Omental fat pad (tissue), 4 donors: ENCODE results near the gene NDUFB10. TPM values are rescaled to one million over a fixed set of nuclear protein-coding genes. Genes with fewer than 3 reads are reported as not detected.

Source experiments
- ATAC-seq: fragments of 150-250 bp; one replicate; pipeline ENCODE4 v1.9.1; 2016; ENCODE audit warnings: mild to moderate bottlenecking, moderate library complexity; ENCODE audit not compliant: low FRiP score
- DNase-seq: peaks from one replicate; pipeline ENCODE4 v3.0.0-alpha.2; 2019; ENCODE audit warnings: low spot score
- total RNA-seq, 4 donors: library from RNA; depleted of rRNA; stranded (reverse); fragments of >200 nt; gene quantifications; one replicate each; pipeline ENCODE4 v1.1.0, GENCODE V29; 2016
- TF ChIP-seq, protein P1 (sequence below), 3 donors: fragments of 450-650 bp; IDR thresholded peaks; one replicate each; pipeline ENCODE4 v1.5.1; 2016 to 2017; ENCODE audit warnings: antibody characterized with exemption in 3 of 3, mild to moderate bottlenecking in 3 of 3, moderate library complexity in 2 of 3

NDUFB10 gene
- total RNA-seq, 4 donors from 2014 or later: 144 to 240 (median 183) TPM

DNA sequence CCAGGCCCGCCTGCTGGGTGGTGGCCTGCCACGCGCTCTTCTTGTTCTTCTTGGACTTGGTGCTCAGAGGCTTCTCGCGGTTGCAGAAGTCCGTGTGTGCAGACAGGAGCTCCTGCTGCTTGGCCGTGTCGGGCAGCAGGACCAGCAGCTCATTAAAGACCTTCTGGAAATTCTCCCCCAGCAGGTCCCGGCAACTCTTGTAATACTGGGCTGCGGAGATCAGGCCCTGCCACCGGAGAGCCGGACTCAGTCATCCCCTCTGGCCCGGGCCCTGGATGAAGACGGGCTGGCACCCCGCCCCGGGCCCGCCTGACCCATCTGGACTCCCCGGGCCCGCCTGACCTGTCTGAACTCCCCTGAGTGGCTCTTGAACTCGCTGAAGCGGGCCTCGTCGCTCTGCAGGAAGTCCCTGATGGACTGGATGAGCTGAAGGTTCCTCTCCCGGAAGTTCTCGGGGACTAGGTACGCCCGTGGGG lies 39.1 kb downstream of the NDUFB10 start:
- ATAC-seq (no peak), DNase-seq (no peak)
- TF ChIP-seq, protein P1, sequence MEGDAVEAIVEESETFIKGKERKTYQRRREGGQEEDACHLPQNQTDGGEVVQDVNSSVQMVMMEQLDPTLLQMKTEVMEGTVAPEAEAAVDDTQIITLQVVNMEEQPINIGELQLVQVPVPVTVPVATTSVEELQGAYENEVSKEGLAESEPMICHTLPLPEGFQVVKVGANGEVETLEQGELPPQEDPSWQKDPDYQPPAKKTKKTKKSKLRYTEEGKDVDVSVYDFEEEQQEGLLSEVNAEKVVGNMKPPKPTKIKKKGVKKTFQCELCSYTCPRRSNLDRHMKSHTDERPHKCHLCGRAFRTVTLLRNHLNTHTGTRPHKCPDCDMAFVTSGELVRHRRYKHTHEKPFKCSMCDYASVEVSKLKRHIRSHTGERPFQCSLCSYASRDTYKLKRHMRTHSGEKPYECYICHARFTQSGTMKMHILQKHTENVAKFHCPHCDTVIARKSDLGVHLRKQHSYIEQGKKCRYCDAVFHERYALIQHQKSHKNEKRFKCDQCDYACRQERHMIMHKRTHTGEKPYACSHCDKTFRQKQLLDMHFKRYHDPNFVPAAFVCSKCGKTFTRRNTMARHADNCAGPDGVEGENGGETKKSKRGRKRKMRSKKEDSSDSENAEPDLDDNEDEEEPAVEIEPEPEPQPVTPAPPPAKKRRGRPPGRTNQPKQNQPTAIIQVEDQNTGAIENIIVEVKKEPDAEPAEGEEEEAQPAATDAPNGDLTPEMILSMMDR (IDR thresholded peaks at IDR 0.05): no peak

DNA sequence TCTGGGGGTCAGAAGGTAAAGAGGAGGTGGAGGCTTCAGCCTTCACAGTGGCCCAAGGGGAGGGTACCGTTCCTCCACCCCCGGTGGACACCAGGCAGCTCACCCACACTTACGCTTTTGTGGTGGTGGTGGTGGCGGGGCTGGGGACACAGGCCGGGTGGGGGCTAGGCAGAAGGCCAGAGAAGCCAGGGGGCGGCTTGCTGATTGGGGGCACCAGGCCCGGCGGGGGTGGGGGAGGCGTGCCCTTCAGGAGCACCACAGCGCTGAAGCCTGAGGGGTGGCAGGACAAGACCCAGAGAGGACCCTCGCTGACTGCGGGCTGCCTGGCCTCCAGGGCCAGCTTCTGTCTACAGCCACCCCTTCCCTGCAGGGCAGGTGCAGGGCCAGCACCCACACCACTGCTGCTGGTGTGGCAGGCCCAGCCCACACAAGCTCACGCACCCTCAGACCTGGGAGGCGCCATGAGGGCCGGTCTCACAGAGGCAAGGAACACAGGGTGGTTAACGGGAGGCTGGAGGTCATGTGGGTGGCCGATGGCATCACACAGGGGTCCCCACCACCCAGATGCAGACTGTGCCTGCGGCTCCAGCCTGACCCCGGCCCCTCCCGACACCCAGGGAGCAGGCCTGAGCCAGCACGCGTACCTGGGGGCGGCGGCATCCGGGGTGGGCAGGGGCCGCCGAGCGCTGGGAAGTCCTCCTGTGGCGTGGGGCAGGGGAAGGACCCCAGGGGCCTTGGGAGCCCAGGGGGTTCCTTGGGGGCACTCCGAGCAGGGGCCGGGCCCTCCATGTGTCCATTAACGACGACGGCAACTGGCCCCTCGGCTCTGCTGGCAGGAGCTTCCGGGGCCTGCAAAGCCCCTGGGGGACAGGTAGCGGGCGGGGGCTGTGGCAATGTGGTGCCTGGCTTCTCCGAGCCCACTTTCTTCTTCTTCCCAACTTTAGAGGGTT lies 39.8 kb downstream of the NDUFB10 start:
- TF ChIP-seq, protein P1 (IDR thresholded peaks at IDR 0.05): no peak
- DNase-seq (no peak), ATAC-seq (no peak)

DNA sequence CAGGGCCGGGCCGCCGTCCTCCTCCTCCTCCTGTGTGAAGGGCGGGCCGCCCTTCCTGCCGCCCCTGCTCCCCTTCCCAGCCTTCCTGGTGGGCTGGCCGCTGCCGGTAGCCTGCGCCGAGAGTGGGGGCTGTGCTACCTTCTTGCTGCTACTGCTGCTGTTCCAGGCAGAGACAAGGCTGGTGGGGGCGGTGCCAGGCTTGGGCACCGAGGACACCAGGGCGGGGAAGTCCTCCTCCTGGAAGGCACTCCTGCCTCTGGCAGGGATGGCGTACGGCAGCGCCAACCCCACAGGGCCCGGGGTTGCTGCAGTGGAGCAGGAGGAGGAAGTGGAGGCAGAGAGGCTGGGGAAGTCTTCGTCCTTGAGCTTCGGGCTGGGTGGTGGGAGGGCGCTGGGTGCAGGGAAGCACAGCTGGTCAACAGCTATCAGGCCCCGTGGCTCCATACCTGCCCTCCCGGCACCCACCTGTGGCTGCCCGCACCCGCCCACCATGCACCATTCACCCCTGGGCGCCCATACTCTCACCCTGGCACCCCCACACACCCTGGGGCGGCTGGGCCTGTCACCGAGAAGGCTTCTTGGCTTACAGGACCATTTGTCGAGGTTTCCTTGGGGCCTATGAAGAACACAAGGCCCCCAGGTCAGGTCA lies 40.7 kb downstream of the NDUFB10 start:
- TF ChIP-seq, protein P1 (IDR thresholded peaks at IDR 0.05): no peak
- DNase-seq (no peak), ATAC-seq (no peak)

DNA sequence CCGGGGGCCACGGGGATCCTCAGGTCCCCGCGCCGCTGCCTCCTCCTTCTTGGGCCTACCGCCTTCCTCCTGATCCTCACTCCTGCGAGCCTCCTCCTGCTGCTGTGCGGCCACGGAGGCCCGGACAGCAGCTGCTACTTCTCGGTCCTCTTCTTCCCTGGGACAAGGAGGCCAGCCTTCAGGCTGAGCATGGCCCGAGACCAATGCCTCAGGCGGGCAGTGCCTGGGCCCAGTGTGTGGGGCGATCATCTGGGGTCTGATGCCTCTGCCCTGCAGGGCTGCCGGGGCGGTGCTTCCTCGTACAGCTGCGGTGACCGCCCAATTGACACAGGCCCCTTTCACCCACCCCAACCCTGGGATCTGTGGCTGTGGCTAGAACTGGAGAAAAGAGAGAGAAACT lies 41.7 kb downstream of the NDUFB10 start:
- TF ChIP-seq, protein P1 (IDR thresholded peaks at IDR 0.05): no peak
- ATAC-seq (no peak), DNase-seq (no peak)

DNA sequence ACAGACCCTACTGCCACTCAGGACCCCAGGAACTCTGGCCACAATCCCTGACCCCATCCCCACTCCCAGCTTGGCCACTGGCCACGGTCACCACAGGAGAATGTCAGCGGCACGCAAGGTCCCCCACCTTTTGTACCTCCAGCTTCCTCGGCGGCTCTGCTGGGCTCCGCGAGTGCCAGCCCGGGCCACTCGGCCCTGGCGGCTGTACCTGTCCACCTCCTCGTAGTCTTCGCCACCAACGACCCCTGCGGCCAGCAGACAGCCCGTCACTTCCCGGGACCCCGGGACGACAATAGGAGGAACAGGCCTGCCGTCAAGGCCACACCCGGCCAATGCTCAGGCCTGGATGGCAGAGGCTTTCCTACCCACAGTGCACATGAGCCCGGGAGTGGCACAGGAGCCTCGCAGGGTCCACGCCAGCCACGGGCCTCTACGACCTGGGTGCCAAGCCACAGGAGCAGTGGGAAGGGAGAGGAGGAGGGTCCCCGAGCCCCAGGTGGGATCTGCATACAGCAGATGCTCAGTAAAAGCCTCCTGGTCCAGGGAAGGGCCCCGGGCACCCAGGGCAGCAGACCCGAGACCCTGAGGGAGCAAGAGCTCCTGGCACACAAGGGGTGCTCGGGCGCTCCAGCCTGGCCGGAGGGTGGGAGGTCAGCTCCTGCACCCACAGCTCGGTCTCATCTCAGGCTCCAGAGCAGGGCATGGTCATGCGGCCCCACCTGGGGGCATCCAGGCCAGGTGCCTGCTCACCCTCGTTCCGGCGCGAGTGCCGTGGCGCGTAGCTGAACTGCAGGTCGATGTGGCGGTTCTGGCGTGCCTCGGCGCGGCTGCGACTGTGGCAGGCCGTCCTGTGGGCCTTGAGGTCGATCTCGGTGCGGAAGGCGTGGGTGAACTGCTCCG lies 42.4 kb downstream of the NDUFB10 start:
- no peak for DNase-seq
- ATAC-seq: no peak
- TF ChIP-seq, protein P1 (IDR thresholded peaks at IDR 0.05): no peak

DNA sequence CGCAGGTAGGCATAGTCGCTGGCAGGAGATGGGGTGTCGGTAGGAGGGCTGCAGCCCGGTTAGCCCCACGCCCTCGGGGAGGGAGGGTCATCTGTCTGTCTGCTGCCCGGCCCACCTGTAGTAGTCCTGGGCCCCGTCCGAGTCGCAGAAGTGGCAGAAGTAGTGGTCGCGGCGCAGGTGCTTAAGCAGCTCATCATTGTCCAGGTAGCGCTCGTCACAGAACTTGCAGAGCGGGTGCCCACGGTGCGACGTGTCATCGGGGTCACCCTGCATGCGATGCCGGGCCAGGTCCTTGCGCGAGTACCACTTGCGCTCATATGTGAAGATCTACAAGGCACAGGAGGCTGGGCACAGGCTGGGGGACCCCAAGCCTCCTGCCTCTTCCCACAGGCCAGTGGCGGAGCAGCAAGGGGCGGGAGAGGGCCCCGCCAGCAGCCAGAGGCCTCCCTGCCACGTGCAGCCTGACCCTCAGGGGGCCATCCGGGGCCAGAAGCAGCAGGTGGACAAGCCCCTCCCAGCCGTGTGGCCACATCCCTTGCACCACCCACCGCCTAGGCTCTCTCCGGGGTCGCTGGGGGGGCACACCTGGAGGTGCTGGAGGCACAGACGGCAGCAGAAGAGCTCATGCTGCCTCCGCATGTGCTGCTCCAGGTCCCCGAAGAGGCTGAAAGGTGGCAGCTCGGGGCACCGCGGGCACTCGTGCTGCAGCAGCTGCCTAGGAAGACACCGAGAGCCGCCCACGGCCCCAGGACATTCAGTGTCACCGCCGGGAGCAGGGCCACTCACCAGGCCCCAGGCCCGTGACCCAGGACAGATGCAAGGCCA lies 43.3 kb downstream of the NDUFB10 start:
- ATAC-seq (no peak), DNase-seq (no peak)
- TF ChIP-seq, protein P1 (IDR thresholded peaks at IDR 0.05): no peak
